NT2/D1 (cell line): ENCODE measurements around the gene FRY.

Source experiments
- DNase-seq: peaks from one replicate; pipeline ENCODE4 v3.0.0-alpha.2; 2011; ENCODE audit warnings: low read depth, low spot score
- H3K27me3 ChIP-seq: 2 replicates; pipeline ENCODE4 v1.6.0; 2011; ENCODE audit warnings: mild to moderate bottlenecking; ENCODE audit not compliant: insufficient read length, insufficient read depth
- H3K36me3 ChIP-seq: 2 replicates; pipeline ENCODE4 v1.6.1; 2011; ENCODE audit warnings: mild to moderate bottlenecking, low read length, mixed read lengths; ENCODE audit not compliant: insufficient read depth, insufficient read length
- H3K4me1 ChIP-seq: 2 replicates; pipeline ENCODE4 v1.5.1; 2011; ENCODE audit not compliant: insufficient read depth, insufficient read length
- H3K4me3 ChIP-seq: 2 replicates; pipeline ENCODE4 v1.5.1; 2011; ENCODE audit warnings: low read depth; ENCODE audit not compliant: insufficient read length
- H3K9ac ChIP-seq: 2 replicates; pipeline ENCODE4 v1.6.0; 2011; ENCODE audit warnings: low read depth; ENCODE audit not compliant: insufficient read length
- H3K9me3 ChIP-seq: 2 replicates; pipeline ENCODE4 v1.5.1; 2011; ENCODE audit warnings: mild to moderate bottlenecking, low read length; ENCODE audit not compliant: insufficient read depth
- SUZ12 ChIP-seq: IDR thresholded peaks from 2 replicates; pipeline ENCODE4 v1.6.1; 2011; ENCODE audit not compliant: insufficient read length, insufficient read depth; ENCODE audit errors: extremely low read depth
- YY1 ChIP-seq: IDR thresholded peaks from 2 replicates; pipeline ENCODE4 v1.6.1; 2011; ENCODE audit not compliant: insufficient read length, insufficient read depth
- ZNF274 ChIP-seq: IDR thresholded peaks from 2 replicates; pipeline ENCODE4 v1.6.1; 2011; ENCODE audit warnings: mild to moderate bottlenecking, low read depth, low read length

Gene FRY

GRCh38 chr13:32040689-32041088 lies 9.1 kb downstream of the FRY start:
- Histone ChIP-seq H3K27me3 (no peaks in the 10 kb centered on the region), H3K9me3 (no peaks in the 10 kb centered on the region), H3K9ac (no peak overlapping the region), H3K4me3 (no peak overlapping the region), H3K36me3 (no peaks in the 10 kb centered on the region), H3K4me1 (no peaks in the 10 kb centered on the region)
- TF ChIP-seq YY1: no peak
- no peak for TF ChIP-seq SUZ12
- no peak for TF ChIP-seq ZNF274
- no peak for DNase-seq

GRCh38 chr13:32041429-32041828 lies 9.9 kb downstream of the FRY start:
- H3K27me3 ChIP-seq: no peaks in the 10 kb centered on the region
- no peak for DNase-seq
- no peak overlapping the region for H3K4me3 ChIP-seq
- no peak for TF ChIP-seq ZNF274
- TF ChIP-seq SUZ12: no peak
- TF ChIP-seq YY1: no peak
- no peak overlapping the region for H3K9ac ChIP-seq
- no peaks in the 10 kb centered on the region for H3K36me3 ChIP-seq
- no peaks in the 10 kb centered on the region for H3K4me1 ChIP-seq
- H3K9me3 ChIP-seq: no peaks in the 10 kb centered on the region

GRCh38 chr13:32042551-32042950 lies 11.0 kb downstream of the FRY start:
- H3K9ac ChIP-seq: no peak overlapping the region
- H3K4me3 ChIP-seq: no peak overlapping the region
- H3K4me1 ChIP-seq: no peaks in the 10 kb centered on the region
- H3K9me3 ChIP-seq: no peaks in the 10 kb centered on the region
- no peak for DNase-seq
- H3K36me3 ChIP-seq: no peaks in the 10 kb centered on the region
- no peaks in the 10 kb centered on the region for H3K27me3 ChIP-seq
- TF ChIP-seq SUZ12 (no peak), ZNF274 (no peak), YY1 (no peak)

- Histone ChIP-seq H3K9me3 (no peaks in the 10 kb centered on the region), H3K4me1 (no peaks in the 10 kb centered on the region), H3K9ac (no peak overlapping the region), H3K4me3 (no peak overlapping the region), H3K27me3 (no peaks in the 10 kb centered on the region), H3K36me3 (no peaks in the 10 kb centered on the region)
- TF ChIP-seq SUZ12 (no peak), YY1 (no peak), ZNF274 (no peak)
- no peak for DNase-seq
Measured at GRCh38 chr13:32044446-32044845, 12.9 kb downstream of the FRY start.

- Histone ChIP-seq H3K36me3 (no peaks in the 10 kb centered on the region), H3K9me3 (no peaks in the 10 kb centered on the region), H3K9ac (no peak overlapping the region), H3K4me1 (no peaks in the 10 kb centered on the region), H3K27me3 (no peaks in the 10 kb centered on the region), H3K4me3 (no peak overlapping the region)
- DNase-seq: no peak
- TF ChIP-seq YY1: no peak
- no peak for TF ChIP-seq ZNF274
- TF ChIP-seq SUZ12: no peak
Measured at GRCh38 chr13:32045537-32045936, 14.0 kb downstream of the FRY start.

GRCh38 chr13:32045982-32046785 lies 14.6 kb downstream of the FRY start:
- no peaks in the 10 kb centered on the region for H3K27me3 ChIP-seq
- H3K9ac ChIP-seq: no peak overlapping the region
- no peak overlapping the region for H3K4me3 ChIP-seq
- TF ChIP-seq YY1 (no peak), ZNF274 (no peak), SUZ12 (no peak)
- H3K36me3 ChIP-seq: no peaks in the 10 kb centered on the region
- no peaks in the 10 kb centered on the region for H3K9me3 ChIP-seq
- no peak for DNase-seq
- H3K4me1 ChIP-seq: no peaks in the 10 kb centered on the region

GRCh38 chr13:32047088-32047487 lies 15.5 kb downstream of the FRY start:
- TF ChIP-seq SUZ12 (no peak), YY1 (no peak), ZNF274 (no peak)
- H3K4me3 ChIP-seq: no peak overlapping the region
- no peak overlapping the region for H3K9ac ChIP-seq
- H3K9me3 ChIP-seq: no peaks in the 10 kb centered on the region
- no peaks in the 10 kb centered on the region for H3K27me3 ChIP-seq
- H3K36me3 ChIP-seq: no peaks in the 10 kb centered on the region
- no peak for DNase-seq
- H3K4me1 ChIP-seq: no peaks in the 10 kb centered on the region
